ENCODE measurements around the gene MTERF4.

Gene MTERF4

GRCh38 chr2:241132538-241133435, 30.7 kb upstream of the MTERF4 start:
- no peak for DNase-seq (ENCODE audit: extremely low read depth, low read depth)
- no peak for TF ChIP-seq CTCF (IDR thresholded peaks at IDR 0.05; ENCODE audit: low read depth, low read length)

- DNase-seq (ENCODE audit: extremely low read depth, low read depth): no peak
- no peak for TF ChIP-seq CTCF (IDR thresholded peaks at IDR 0.05; ENCODE audit: low read depth, low read length)
Observed at GRCh38 chr2:241131531-241131930, 29.4 kb upstream of the MTERF4 start.

GRCh38 chr2:241130316-241130715, 28.2 kb upstream of the MTERF4 start:
- no peak for DNase-seq (ENCODE audit: extremely low read depth, low read depth)
- no peak for TF ChIP-seq CTCF (IDR thresholded peaks at IDR 0.05; ENCODE audit: low read depth, low read length)

GRCh38 chr2:241129086-241129871, 27.2 kb upstream of the MTERF4 start:
- no peak for DNase-seq (ENCODE audit: extremely low read depth, low read depth)
- no peak for TF ChIP-seq CTCF (IDR thresholded peaks at IDR 0.05; ENCODE audit: low read depth, low read length)

GRCh38 chr2:241128266-241128665, 26.2 kb upstream of the MTERF4 start:
- no peak for TF ChIP-seq CTCF (IDR thresholded peaks at IDR 0.05; ENCODE audit: low read depth, low read length)
- no peak for DNase-seq (ENCODE audit: extremely low read depth, low read depth)

- no peak for TF ChIP-seq CTCF (IDR thresholded peaks at IDR 0.05; ENCODE audit: low read depth, low read length)
- no peak for DNase-seq (ENCODE audit: extremely low read depth, low read depth)
Observed at GRCh38 chr2:241126771-241127202, 24.7 kb upstream of the MTERF4 start.

- DNase-seq (ENCODE audit: extremely low read depth, low read depth): no peak
- TF ChIP-seq CTCF (IDR thresholded peaks at IDR 0.05; ENCODE audit: low read depth, low read length): no peak
Observed at GRCh38 chr2:241126201-241126611, 24.1 kb upstream of the MTERF4 start.

Measured in AG09319 (cell line).